ENCODE data around the gene PPARGC1A. TPM values are rescaled to one million over a fixed set of nuclear protein-coding genes. Genes with fewer than 3 reads are reported as not detected.

Gene PPARGC1A, protein sequence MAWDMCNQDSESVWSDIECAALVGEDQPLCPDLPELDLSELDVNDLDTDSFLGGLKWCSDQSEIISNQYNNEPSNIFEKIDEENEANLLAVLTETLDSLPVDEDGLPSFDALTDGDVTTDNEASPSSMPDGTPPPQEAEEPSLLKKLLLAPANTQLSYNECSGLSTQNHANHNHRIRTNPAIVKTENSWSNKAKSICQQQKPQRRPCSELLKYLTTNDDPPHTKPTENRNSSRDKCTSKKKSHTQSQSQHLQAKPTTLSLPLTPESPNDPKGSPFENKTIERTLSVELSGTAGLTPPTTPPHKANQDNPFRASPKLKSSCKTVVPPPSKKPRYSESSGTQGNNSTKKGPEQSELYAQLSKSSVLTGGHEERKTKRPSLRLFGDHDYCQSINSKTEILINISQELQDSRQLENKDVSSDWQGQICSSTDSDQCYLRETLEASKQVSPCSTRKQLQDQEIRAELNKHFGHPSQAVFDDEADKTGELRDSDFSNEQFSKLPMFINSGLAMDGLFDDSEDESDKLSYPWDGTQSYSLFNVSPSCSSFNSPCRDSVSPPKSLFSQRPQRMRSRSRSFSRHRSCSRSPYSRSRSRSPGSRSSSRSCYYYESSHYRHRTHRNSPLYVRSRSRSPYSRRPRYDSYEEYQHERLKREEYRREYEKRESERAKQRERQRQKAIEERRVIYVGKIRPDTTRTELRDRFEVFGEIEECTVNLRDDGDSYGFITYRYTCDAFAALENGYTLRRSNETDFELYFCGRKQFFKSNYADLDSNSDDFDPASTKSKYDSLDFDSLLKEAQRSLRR
- 1 to 10 TPM; 4.0 to 7.9 (median 6.1) TPM for total RNA-seq

- DNase-seq (ENCODE audit: low spot score in 2 of 2), result peak in 1 of 2 donors; percentile 39
- no peaks in the 10 kb centered on the region for H3K27me3 ChIP-seq
- H3K4me1 ChIP-seq, result peaks cover 0 to 4% of the 10 kb centered on the region in 2 donors
- H3K36me3 ChIP-seq, result no peaks in the 10 kb centered on the region
- H3K9me3 ChIP-seq, result no peaks in the 10 kb centered on the region
- intact Hi-C loops (cut with DNase I; ENCODE audit: low total_unique reads), result no loop called here
- H3K27ac ChIP-seq, result peak within 1 kb of the TSS; percentile 51 to 62
- H3K4me3 ChIP-seq, result peak within 1 kb of the TSS; percentile 42 to 66 (median 49)
- TF ChIP-seq, protein P1, sequence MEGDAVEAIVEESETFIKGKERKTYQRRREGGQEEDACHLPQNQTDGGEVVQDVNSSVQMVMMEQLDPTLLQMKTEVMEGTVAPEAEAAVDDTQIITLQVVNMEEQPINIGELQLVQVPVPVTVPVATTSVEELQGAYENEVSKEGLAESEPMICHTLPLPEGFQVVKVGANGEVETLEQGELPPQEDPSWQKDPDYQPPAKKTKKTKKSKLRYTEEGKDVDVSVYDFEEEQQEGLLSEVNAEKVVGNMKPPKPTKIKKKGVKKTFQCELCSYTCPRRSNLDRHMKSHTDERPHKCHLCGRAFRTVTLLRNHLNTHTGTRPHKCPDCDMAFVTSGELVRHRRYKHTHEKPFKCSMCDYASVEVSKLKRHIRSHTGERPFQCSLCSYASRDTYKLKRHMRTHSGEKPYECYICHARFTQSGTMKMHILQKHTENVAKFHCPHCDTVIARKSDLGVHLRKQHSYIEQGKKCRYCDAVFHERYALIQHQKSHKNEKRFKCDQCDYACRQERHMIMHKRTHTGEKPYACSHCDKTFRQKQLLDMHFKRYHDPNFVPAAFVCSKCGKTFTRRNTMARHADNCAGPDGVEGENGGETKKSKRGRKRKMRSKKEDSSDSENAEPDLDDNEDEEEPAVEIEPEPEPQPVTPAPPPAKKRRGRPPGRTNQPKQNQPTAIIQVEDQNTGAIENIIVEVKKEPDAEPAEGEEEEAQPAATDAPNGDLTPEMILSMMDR (IDR thresholded peaks at IDR 0.05), result no peak
- no peak for TF ChIP-seq POLR2AphosphoS5 (IDR thresholded peaks at IDR 0.05)
- no peak for TF ChIP-seq POLR2A (IDR thresholded peaks at IDR 0.05)
Measured at GRCh38 chr4:23889814-23890341, at the start of gene PPARGC1A. Gene PPARGC1A, minus strand, starts transcription at chr4:23890047. Its CDS starts 90 bp downstream, at chr4:23889957.

DNA sequence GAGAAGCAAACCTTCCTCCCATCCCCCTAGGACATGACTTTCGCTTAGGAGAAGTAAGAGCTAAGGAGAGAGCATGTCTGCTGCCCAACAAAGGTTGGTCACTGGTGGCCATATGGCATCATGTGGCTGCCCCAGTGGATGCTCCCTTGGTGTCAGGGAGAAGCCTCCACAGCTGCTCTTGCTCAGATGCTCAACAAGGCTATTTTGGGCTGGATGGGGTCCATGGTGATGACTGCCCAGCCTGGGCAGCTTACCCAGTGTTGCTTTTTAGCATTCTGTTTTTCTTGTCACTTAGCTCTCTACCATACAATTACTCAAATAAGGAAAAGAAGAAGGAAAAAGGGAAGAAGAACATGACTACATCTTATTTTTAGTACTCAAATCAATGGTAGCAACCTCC is 48.9 kb upstream of the PPARGC1A start:
- DNase-seq (ENCODE audit: low spot score in 2 of 2), result no peak
- no peaks in the 10 kb centered on the region for H3K36me3 ChIP-seq
- no peaks in the 10 kb centered on the region for H3K27me3 ChIP-seq
- intact Hi-C loops (cut with DNase I; ENCODE audit: low total_unique reads), result no loop called here
- no peak for TF ChIP-seq POLR2AphosphoS5 (IDR thresholded peaks at IDR 0.05)
- TF ChIP-seq, protein P1 (IDR thresholded peaks at IDR 0.05), result no peak
- no peak for TF ChIP-seq POLR2A (IDR thresholded peaks at IDR 0.05)
- H3K4me1 ChIP-seq, result peaks cover 8 to 16% of the 10 kb centered on the region in 2 donors
- no peaks in the 10 kb centered on the region for H3K9me3 ChIP-seq
- H3K27ac ChIP-seq, result no peak overlapping the region
- no peak overlapping the region for H3K4me3 ChIP-seq

- Histone ChIP-seq H3K27me3 (no peaks in the 10 kb centered on the region), H3K4me1 (peaks cover 8 to 18% of the 10 kb centered on the region in 2 donors), H3K9me3 (no peaks in the 10 kb centered on the region), H3K27ac (no peak overlapping the region), H3K4me3 (no peak overlapping the region), H3K36me3 (no peaks in the 10 kb centered on the region)
- TF ChIP-seq POLR2A (IDR thresholded peaks at IDR 0.05), result no peak
- TF ChIP-seq, protein P1 (IDR thresholded peaks at IDR 0.05), result no peak
- no peak for TF ChIP-seq POLR2AphosphoS5 (IDR thresholded peaks at IDR 0.05)
- DNase-seq (ENCODE audit: low spot score in 2 of 2), result no peak
- intact Hi-C loops (cut with DNase I; ENCODE audit: low total_unique reads), result no loop called here
Measured at GRCh38 chr4:23937173-23937572, 47.3 kb upstream of the PPARGC1A start.

DNA sequence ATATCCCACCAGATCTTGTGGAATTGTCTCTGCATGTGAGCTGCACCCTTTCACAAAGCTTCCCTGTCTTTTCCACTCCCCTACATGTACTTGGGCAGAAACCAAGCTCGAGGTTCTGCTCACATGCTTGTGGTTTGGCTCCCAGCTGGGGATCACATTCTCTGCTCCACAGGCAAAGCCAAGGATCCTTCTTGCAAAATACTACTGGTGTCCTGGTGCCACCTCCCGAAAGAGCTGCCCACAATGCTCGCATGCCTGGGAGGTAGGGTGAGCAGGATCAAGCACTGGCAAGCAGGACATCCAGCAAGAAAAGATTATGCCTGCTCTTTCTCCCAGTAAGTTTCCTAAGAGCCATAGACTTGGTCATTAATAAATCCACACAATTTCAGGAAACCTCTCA is 45.1 kb upstream of the PPARGC1A start:
- TF ChIP-seq, protein P1 (IDR thresholded peaks at IDR 0.05), result no peak
- TF ChIP-seq POLR2AphosphoS5 (IDR thresholded peaks at IDR 0.05), result peak; percentile 88 to 92 (median 88)
- intact Hi-C loops (cut with DNase I; ENCODE audit: low total_unique reads), result no loop called here
- no peaks in the 10 kb centered on the region for H3K9me3 ChIP-seq
- peaks cover 8 to 18% of the 10 kb centered on the region in 2 donors for H3K4me1 ChIP-seq
- peak; percentile 76 to 95 for DNase-seq (ENCODE audit: low spot score in 2 of 2)
- H3K36me3 ChIP-seq, result no peaks in the 10 kb centered on the region
- no peak overlapping the region for H3K4me3 ChIP-seq
- peak overlapping the region; percentile 44 to 71 for H3K27ac ChIP-seq
- no peaks in the 10 kb centered on the region for H3K27me3 ChIP-seq
